ENCODE measurements around the gene OPRL1.

Gene OPRL1

DNA sequence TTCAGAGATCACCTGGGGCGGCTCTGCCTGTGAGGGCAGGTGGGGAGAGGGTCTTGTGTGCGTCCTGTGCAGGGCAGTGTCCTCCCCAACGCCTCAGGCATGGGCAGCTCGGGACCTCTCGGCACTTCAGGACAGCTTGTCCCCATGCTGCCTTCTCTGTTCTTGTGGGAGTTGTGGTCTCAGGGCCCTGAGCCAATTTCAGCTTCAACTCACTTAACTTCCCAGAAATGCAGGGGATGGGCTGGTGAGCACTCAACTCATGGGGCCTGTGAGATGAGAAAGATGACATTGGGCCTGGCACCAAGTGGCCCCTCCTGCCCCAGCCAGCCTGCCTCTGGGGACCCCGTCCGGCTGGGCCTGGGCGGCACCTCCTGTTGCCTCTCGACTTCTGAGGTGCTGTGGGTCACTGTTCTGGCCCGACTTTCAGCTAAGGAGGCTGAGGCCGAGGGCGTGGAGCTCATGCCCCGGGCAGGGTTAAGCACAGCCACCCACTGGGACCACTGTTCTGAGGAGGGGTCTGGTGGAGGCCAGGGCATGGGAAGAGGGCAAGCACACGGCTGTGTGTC, 7.3 kb upstream of the OPRL1 start:
- DNase-seq (ENCODE audit: low read depth), result no peak

DNA sequence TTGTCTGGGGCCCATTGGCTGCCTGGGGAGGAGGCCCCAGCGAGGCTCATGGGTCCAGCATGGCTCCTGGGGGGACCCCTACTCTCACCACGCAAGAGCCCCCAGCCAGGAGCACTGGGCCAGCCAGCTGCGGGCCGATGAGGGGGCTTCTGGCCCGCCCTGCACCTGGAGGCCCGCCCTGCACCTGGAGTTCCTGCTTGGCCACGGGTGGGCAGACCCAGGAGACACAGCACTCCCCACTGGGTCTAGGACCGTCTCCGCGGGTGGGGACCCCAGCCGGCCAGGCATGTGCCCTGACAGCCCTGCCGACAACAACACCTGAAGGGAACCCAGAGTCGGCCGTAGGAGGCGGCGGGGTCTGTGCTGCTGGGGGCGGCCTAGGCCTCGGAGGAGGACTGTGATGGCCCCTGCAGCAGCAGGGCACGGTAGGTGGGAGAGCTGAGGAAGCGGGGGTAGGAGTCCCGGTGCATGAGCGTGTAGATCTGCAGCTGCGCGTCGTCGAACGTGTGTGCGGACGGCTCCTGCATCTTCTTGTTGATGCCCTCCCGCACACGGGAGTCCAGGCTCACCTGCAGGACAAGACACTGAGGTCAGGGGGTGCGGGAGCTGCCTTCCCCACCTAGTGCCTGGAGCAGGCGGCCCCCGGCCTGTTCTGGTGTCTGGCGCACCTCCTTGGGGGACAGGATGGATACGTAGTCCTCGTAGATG, 6.3 kb upstream of the OPRL1 start:
- DNase-seq (ENCODE audit: low read depth), result no peak

DNA sequence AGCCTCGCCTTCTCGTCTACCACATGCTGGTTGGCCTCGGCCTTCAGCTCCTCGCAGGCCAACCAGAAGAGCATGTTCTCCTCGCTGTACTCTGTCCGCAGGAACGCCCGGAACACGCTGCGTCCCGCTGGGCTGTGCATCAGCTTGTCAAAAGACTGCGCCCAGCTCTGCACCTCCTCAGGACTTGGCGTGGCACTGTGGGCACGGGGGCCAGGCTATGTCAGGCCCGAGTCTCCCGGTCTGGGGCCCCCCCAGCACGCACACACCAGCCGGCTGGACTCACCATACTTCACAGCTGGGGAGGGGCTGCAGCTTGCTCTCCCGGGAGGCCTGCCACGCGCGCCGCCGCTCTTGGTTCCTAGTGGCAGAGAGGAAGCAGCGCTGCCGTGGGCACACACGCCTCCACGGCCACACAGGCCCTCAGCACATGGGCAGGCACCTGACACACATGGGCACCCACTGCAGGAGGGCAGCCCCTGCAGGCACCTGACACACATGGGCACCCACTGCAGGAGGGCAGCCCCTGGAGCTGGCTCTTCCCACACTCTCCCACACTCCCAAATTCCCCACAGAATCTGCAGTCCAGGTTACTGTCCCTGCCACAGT, 5.6 kb upstream of the OPRL1 start:
- no peak for DNase-seq (ENCODE audit: low read depth)

DNA sequence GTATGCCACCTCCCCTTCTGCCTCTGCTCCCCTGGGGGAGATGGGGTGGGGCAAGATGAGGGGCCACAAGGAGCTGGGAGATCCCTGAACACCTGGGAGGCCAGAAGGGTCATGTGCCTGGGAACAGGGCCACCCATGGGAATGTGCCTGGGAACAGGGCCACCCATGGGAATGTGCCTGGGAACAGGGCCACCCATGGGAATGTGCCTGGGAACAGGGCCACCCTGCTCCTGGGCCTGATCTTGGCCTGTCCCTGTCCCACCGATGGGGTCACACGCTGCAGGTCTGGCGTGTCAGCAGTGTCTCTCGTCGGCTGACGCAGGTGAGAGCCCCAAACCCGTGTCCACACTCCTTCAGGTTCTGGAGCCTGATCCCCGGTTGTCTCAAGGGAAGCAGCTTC, 4.9 kb upstream of the OPRL1 start:
- no peak for DNase-seq (ENCODE audit: low read depth)

DNA sequence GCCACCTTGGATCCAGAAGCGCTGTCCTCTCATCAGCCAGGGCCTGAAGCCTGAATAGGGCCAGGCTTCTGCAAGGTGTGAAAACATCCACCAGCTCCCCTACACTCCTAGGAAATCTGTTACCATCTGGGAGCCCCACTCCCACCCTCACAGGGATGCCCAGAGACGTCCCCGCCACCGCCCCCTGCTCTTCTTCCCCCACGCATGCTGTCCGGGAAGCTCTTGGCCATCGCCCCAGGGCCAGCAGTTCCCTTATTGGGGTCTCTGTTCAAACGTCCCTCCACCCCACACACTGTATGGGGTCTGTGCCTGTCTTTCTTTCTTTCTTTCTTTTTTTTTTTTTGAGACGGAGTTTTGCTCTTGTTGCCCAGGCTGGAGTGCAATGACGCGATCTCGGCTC, 4.3 kb upstream of the OPRL1 start:
- DNase-seq (ENCODE audit: low read depth), result no peak

DNA sequence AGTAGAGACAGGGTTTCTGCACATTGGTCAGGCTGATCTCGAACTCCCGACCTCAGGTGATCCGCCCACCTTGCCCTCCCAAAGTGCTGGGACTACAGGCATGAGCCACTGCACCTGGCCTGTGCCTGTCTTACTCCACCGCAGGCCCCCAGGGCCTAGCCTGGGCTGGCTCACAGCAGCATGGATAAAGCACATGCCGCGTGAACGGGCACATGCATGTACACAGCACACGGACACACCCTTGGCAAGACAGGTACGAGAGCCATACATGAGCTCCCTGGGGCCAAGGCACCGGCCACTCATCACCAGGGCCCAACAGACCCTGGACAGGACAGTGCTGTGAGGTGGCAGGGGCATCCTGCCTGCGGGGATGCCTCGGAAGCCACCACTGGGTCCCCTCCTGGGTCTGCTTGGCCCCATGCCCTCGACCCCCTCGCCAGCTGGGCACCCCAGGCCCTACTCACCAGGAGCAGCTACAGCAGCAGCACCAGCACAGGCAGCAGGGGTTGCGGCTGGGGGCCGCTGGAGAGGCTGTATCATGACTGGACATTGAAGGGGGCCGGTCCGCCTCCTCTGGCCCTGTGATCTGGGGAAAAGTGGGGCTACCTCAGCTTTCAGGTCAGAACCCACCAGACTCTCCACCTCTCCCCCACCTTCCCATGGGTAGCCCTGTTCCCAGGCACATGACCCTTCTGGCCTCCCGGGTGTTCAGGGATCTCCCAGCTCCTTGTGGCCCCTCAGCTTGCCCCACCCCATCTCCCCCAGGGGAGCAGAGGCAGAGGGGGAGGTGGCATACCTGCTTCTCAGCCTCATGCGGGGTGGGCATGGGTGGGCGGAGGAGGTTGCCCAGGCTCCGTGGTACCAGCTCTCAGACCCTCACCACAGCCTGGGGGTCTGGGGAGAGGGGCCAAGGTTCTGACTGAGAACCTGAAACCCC, 3.6 kb upstream of the OPRL1 start:
- no peak for DNase-seq (ENCODE audit: low read depth)

DNA sequence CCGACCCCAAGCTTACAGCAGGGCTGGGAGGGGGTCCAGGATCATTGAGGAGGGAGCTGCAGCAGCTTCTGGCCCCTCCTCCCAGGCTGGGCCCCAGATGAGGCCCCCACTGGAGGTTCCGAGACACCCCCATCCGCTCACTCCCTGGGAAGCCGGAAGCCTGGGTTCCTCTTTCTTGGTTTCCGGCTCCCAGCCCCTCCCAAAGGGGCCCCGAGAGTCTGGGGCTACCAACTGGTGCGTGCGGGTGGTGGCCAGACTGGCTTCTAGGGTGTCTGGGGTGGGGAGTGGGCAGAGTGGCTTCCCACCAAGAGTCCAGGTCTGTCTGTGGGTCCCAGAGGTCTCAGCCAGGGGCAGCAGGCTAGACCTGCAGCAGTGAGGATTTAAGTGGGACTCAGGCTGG, 2.8 kb upstream of the OPRL1 start:
- peak; percentile 28 for DNase-seq (ENCODE audit: low read depth)

DNA sequence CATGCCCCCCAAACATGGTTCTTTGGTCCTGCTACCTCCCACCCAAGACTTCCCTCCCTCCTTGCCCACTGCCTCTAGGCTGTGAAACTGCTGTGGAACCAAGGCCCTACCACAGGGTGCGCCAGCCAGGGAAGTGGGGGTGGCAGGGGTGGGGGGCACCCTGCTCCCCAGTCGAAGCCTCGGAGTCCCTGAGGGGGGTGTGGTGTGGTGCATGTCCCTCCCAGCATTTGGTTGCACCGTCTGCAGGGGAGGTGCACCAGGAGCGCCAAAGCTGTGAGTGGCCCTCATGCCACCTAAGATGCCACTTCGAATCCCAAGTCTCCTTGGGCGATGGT, 2.4 kb upstream of the OPRL1 start:
- no peak for DNase-seq (ENCODE audit: low read depth)

DNA sequence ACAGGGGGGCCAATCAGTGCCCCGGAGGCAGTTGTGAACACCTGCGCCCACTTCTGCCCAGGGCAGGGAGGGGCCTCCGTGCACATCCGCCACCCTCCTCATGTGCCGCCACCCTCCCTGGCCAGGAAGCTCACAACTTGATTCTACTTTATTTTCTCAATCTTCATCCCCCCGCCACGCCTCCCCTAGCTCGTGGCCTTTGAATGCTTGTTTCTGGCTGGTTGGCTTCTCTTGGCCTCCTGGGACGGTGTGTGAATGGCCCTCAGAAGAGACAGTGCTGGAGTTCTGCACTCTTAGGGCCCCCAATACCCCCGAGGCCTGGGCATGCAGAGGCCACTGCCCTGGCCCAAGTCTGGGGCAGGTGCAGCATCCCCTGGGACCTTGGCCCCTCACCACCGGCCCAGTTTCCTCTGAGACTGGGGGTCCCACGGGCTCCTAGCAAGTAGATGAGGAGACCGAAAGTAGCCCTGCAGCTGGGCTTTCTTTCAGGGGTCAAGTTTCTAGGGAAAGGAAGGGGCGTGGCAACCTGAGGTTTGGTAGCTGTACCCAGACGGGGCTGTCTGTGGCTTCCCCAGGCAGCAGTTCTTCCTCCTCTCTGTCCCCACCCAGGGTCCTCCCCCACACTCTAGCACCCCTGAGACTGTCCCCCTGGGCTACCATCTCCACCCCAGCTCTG, 1.9 kb upstream of the OPRL1 start:
- no peak for DNase-seq (ENCODE audit: low read depth)

DNA sequence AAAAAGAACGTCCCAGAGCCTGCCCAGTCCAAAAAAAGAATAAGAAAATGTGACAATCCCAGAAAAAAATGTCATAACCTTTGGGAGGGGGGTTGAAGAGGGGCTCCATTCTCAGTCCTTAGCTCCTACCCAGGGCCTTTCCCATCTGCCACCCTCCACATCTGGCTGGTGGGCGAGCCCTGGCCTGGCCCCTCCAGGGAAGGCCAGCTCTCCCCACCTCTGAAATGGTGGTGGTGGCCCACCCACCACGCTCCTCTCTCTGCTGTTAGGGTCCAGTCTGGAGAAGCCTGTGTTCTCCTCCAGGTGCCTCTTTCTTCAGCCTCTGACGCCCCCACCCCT, 979 bp upstream of the OPRL1 start:
- no peak for DNase-seq (ENCODE audit: low read depth)

DNA sequence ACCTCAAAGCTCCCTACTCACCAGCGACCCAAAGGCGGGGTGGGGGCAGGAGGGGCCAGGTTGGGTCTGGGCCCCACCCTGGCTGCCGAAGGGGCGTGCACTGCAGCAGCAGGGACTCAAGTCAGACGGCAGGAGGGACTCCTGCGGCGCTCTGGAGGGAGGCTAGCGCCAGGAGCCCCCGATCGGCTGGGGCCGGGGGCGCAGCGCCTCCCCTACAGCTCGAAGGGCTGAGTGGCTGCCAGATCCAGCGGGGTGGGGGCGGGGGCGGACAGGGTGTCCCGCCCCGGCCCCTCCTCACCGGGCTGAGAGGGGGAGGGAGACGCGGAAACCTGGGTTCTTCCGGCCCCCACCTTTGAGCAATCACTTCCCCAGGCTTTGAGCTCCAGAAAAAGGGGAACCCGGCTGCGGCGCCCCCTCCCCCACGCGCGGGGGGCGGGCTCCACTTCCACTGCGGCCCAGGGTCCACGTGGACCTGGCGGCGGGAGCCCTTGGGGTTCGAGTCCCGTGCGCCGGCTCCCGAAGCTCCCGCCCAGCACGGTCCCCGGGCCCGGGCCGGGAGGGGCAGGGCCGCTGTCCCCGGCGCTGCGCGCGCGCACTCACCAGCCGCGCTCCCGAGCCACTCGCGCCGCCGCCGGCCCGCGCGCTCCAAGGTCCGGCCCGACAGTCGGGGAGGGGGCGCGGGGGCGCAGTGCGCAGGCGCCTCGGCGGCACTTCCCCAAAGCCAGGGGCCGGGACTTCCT, 439 bp upstream of the OPRL1 start, which contains the start of gene RGS19:
TSS of gene RGS19 (minus strand) at position 246 of the 740 bp plus-strand sequence. CDS start 2,632 bp downstream, outside the sequence.
- DNase-seq (ENCODE audit: low read depth), result peak; percentile 58

DNA sequence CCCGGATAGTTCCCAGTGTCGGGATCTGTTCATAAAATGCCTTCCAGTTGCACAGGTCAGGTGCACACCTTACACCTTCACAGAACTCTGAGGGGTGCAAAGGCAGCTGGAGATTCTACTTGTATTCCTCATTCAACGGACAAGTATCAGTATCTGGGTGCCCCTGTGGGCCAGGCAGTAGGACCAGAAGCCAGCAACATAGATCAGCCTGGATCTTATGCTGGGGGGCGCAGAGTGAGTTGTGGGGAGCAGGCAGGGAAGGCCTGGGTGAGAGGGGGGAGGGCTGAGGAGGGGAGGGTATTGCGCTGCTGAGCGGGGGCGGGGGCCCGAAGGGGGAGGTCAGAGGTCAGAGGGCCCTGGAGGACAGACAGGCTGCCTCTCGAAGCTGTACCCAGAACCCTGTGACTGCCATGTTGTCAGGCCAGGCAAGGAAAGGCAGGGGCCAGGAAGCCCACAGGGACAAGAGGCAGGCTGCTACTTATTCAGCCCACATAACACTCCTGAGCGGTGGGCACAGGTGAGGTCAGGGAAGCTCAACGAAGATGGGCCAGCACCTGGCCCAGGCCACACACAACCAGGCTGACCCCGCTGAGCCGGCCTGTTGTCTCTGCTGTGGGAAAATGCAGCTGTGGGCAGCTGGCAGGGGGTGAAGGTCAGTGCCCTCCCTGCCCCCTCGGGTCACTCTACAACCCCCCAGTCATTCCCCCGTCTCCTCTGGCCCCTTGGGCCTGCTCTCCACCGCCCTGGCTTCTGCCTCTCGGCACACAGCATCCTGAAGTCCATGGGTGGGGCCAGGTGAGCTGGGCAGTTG, 1.1 kb downstream of the OPRL1 start:
- DNase-seq (ENCODE audit: low read depth), result no peak

DNA sequence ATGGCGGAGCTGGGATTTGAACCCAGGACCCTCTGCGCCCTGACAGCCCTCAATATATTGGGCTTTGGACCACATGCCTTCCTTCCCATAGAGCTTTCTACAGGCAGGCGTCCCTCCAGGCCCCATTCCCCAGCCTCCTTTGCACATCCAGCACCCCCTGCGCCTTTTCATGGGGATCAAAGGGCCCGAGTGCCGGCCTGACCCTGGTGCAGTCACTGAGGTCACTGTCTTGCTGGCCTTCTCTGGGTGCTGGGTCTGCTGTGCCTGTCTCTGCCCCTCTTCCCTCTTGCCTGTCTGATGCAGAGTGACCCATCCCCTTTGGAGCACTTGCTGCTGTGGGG, 1.7 kb downstream of the OPRL1 start:
- DNase-seq (ENCODE audit: low read depth), result no peak

DNA sequence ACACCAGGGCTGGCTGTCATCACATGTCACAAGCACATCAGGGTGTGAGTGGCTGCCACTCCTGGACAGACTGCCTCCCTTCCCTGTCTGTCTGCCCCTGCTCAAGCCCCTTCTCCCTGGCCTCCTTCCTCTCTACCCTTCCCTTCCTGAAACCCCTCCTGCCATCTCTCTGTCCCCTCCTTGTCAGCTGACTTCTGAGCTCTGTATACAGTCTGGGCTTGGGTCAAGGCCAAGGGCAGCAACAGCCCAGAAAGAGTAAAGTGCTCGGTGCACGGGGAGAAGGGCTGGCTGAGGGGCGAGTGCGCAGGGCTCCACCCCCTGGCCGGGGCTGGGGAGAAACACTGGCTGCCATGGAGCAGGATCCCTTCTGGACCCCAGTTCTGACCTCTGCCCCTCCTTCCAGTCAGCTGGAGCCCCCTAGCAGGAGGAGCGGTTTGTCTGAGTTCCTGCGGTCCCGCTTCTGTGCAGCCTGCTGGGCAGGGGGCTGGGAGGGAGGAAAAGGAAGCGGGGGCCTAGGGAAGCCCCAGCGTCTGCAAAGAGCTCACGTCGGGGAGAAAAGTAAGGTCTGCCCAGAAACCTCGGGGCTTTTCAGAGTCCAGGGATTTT, 2.3 kb downstream of the OPRL1 start:
- DNase-seq (ENCODE audit: low read depth), result no peak

DNA sequence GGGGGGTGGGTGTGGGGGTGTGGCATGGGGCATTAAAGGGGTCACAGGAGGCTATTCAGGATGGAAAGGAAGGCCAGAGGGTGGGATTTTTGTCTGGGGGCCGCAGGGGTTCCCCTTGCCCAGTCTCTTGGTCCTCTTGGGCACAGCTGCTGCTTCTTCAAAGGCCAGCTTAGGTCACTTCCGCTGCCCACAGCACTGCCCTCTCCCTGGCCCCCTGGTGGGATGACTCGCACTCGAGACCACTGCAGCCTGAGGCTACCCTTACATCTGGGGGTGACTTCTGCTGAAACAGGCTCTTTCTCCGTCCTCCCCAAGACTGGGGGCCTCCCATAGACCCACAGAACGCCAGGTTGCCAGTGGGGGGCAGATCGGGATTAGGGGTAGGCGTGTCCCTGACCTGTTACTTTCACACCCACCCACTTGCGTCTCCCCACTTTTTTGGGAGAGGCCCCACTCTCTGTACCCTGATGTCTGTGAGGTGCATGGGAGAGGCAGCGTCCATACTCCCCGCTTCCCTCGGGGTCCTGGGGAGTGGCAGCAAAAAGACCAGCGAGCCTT, 3.0 kb downstream of the OPRL1 start:
- DNase-seq (ENCODE audit: low read depth), result no peak

DNA sequence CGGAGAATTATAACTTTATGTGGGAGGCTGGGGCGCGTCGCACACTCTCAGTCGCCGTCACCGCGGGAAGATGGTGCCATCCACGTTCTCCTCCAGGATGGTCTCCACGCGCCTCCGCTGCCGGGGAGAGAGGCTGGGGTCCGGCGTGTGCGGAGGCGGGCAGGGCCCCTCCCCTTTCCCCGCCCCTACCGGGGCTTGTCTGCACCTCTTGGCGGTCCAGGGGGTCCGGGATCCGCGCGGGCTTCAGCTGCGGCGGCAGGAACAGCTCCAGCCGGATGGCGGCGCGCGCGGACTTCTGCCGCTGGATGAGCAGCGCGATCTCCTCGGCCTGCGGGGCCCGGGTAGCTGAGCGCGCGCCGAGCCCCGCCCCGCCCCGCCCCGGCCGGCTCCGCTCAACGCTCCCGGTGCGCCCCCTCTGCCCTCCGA, 3.5 kb downstream of the OPRL1 start:
- peak; percentile 63 for DNase-seq (ENCODE audit: low read depth)

DNA sequence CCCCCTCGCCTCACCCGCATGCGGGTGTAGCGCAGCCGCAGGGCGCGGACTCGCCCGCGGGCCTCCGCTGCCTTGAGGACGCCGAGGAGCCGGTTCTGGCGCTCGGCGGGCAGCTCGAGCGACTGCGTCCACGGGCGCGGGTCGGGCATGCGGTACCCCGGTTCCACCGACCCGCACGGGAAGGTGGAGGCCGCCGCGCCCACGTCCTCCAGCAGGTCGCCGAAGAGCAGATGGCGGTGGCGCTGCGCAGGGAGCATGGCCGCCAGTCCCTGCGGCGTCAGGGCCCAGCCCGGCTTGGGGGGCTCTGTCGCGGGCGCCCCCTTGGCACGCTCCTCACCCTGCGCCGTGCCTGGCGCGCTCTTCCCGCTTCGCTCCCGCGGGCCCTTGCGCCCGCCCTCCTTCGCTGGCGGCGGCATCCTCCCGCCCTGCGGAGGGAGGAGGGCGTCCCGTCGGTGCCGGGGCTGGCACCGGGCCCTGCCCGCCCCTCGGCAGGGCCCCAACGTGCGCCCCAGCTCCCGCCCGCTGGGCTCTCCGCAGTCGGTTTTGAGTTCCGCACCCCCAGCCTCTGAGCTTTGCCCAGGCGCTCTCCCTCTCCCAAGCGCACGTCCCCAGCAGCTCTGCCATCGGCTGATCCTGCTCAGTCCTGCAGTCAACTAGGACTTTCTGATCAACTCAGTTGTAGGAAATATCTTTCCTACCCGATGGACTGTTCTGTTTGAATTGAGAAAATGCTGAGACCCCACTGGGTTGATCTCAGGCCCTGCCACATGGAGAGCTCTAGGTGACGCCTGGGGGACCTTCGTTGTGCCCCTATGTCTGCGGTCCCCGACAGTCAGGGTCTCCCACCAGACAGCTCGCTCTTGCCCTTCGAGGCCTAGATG, 4.2 kb downstream of the OPRL1 start, which contains the start of gene LKAAEAR1:
TSS of gene LKAAEAR1 (minus strand) at position 595 of the 881 bp plus-strand sequence. CDS start at position 416, 179 bp downstream.
- DNase-seq (ENCODE audit: low read depth), result no peak

DNA sequence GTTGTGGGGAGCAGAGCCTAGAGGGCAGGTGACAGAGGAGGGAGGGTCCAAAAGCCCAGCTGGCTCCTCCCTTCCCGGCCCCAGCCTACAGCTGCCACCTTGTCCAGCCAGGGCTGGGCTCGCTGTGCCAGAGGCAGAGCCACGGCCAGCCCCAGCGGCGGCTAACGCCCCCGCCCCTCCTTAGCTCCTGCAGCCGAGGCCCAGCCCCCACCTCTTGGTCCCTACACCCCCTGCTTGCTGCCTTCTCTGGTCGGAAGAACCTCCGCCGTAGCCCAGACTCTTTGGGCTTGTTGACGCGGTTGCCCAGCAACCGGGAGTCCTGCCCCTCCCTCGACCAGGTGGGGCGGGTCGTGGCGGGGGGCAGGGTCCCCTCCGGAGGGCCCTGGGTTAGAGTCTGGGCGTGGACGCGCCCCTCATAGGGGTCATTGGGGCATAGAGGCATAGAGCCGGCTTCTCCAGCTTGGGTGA, 4.8 kb downstream of the OPRL1 start:
- DNase-seq (ENCODE audit: low read depth), result no peak

DNA sequence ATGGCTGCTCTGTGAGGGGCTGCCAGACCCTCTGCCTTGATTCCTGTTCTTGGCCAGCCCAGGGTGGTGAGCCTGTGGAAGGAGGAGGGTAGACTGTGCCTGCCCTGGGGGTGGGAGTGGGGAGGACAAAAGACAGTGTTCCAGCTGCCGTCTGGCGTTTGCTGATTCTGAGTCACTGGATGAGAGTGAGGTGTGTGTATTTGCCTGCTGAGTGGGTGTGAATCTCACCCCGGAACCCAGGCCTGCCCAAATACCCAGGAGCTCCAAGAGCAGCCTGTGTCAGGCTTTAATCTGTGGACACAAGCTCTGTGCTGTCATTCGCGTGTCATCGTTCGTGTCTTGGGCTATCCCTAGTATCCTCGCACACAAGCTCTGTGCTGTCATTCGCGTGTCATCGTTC, 6.9 kb downstream of the OPRL1 start:
- DNase-seq (ENCODE audit: low read depth), result no peak

Measured in stimulated activated CD8-positive, alpha-beta memory T cell treated with anti-CD3 and anti-CD28 coated beads, Interleukin-4, amount 100 ng/mL, for 24 hours (primary cell).